WTC11 (cell line): ENCODE results near the gene VPS25. TPM values are rescaled to one million over a fixed set of nuclear protein-coding genes. Genes with fewer than 3 reads are reported as not detected.

Source experiments
- ATAC-seq: fragments of 200-7000 bp; cut with Tn5 transposase; 2 replicates; pipeline ENCODE4 v1.10.0; 2021; ENCODE audit warnings: mild to moderate bottlenecking, moderate library complexity
- CTCF ChIA-PET: fragments of 300-600 bp; sonication (Branson Sonifier 250); formaldehyde crosslinking; loops from one replicate; lab custom pipeline; 2021; ENCODE audit warnings: antibody characterized with exemption; lab: Charles Lee
- POLR2A ChIA-PET: fragments of 350-600 bp; sonication (Branson Sonifier 250); formaldehyde crosslinking; loops from one replicate; lab custom pipeline; 2021; ENCODE audit warnings: antibody characterized with exemption; lab: Charles Lee
- DNase-seq: peaks from one replicate; pipeline ENCODE4 v3.0.0; 2021; ENCODE audit warnings: low spot score
- H3K27ac Mint-ChIP-seq: 2 replicates; pipeline ENCODE4 v1.8.0; 2021; ENCODE audit warnings: mixed read lengths
- H3K27me3 Mint-ChIP-seq: 2 replicates; pipeline ENCODE4 v1.8.0; 2021; ENCODE audit warnings: low read depth, mild to moderate bottlenecking, moderate library complexity, mixed read lengths
- H3K36me3 Mint-ChIP-seq: 2 replicates; pipeline ENCODE4 v1.8.0; 2021; ENCODE audit warnings: mixed read lengths
- H3K4me1 Mint-ChIP-seq: 2 replicates; pipeline ENCODE4 v1.8.0; 2022; ENCODE audit warnings: mixed read lengths
- H3K4me3 Mint-ChIP-seq: 2 replicates; pipeline ENCODE4 v1.8.0; 2021; ENCODE audit warnings: mild to moderate bottlenecking, moderate library complexity, mixed read lengths
- H3K9me3 Mint-ChIP-seq: 2 replicates; pipeline ENCODE4 v1.8.0; 2021; ENCODE audit warnings: mixed read lengths
- ARID4B ChIP-seq: sonication (generic); formaldehyde crosslinking; IDR thresholded peaks from 2 replicates; pipeline ENCODE4 v1.8.0; 2023; ENCODE audit warnings: missing genetic modification reagents, mild to moderate bottlenecking, borderline replicate concordance
- ATF2 ChIP-seq: sonication (generic); formaldehyde crosslinking; IDR thresholded peaks from 2 replicates; pipeline ENCODE4 v1.8.1; 2022; ENCODE audit warnings: low read depth, missing genetic modification reagents, borderline replicate concordance
- CDX4 ChIP-seq: fragments of 250-450 bp; sonication (Bioruptor Pico); IDR thresholded peaks from 2 replicates; pipeline ENCODE4 v1.9.0; 2021; ENCODE audit warnings: moderate library complexity, mild to moderate bottlenecking, inconsistent platforms, borderline replicate concordance
- CTCF ChIP-seq: fragments of 200-600 bp; IDR thresholded peaks from 2 replicates; pipeline ENCODE4 v1.8.0; 2022; ENCODE audit warnings: antibody characterized with exemption
- ESRRA ChIP-seq: sonication (generic); formaldehyde crosslinking; IDR thresholded peaks from 2 replicates; pipeline ENCODE4 v1.8.1; 2022; ENCODE audit warnings: mild to moderate bottlenecking, missing genetic modification reagents, borderline replicate concordance
- FOXP1 ChIP-seq: sonication (generic); formaldehyde crosslinking; IDR thresholded peaks from 2 replicates; pipeline ENCODE4 v1.8.0; 2022; ENCODE audit warnings: missing genetic modification reagents, mild to moderate bottlenecking, moderate library complexity, borderline replicate concordance
- GABPB1 ChIP-seq: sonication (generic); formaldehyde crosslinking; IDR thresholded peaks from 2 replicates; pipeline ENCODE4 v1.8.1; 2023; ENCODE audit warnings: mild to moderate bottlenecking, missing genetic modification reagents
- MAX ChIP-seq: sonication (generic); formaldehyde crosslinking; IDR thresholded peaks from 2 replicates; pipeline ENCODE4 v1.8.0; 2022; ENCODE audit warnings: mild to moderate bottlenecking, missing genetic modification reagents
- PRDM15 ChIP-seq: sonication (generic); formaldehyde crosslinking; IDR thresholded peaks from 2 replicates; pipeline ENCODE4 v1.8.0; 2022; ENCODE audit warnings: missing genetic modification reagents
- SP1 ChIP-seq: sonication (generic); formaldehyde crosslinking; conservative IDR thresholded peaks from 2 replicates; pipeline ENCODE4 v1.8.1; 2022; ENCODE audit warnings: missing genetic modification reagents
- TCF7 ChIP-seq: sonication (generic); formaldehyde crosslinking; IDR thresholded peaks from 2 replicates; pipeline ENCODE4 v1.8.0; 2022; ENCODE audit warnings: mild to moderate bottlenecking, low read depth, missing genetic modification reagents, moderate library complexity
- USF1 ChIP-seq: sonication (generic); formaldehyde crosslinking; IDR thresholded peaks from 2 replicates; pipeline ENCODE4 v1.8.0; 2022; ENCODE audit warnings: mild to moderate bottlenecking, missing genetic modification reagents
- ZMAT4 ChIP-seq: fragments of 250-450 bp; sonication (Bioruptor Pico); IDR thresholded peaks from 2 replicates; pipeline ENCODE4 v1.9.0; 2021; ENCODE audit warnings: mild to moderate bottlenecking
- ZNF416 ChIP-seq: fragments of 250-450 bp; sonication (Bioruptor Pico); IDR thresholded peaks from 2 replicates; pipeline ENCODE4 v1.9.0; 2021; ENCODE audit warnings: mild to moderate bottlenecking, inconsistent platforms
- total RNA-seq: library from RNA; stranded (reverse); gene quantifications from 3 replicates; pipeline ENCODE4 v1.2.3, GENCODE V29; 2021

The VPS25 gene
- total RNA-seq, 1 experiment from 2014 or later, result 98.6 TPM

- TF ChIP-seq ATF2 (CRISPR knock-in tag), result no peak
- no peak for TF ChIP-seq PRDM15
- TF ChIP-seq ESRRA (CRISPR knock-in tag), result no peak
- TF ChIP-seq CDX4 (CRISPR knock-in tag), result no peak
- no peak for TF ChIP-seq ARID4B (CRISPR knock-in tag)
- no peak for TF ChIP-seq CTCF
Observed at GRCh38 chr17:42779304-42779935, 6.2 kb downstream of the VPS25 start (continued).

- peaks cover 41% of the 10 kb centered on the region for H3K27me3 Mint-ChIP-seq
- CTCF ChIA-PET, result interaction anchor here (0.9 to 4.5 kb wide), 8 partner anchors 17 to 202 kb away, joined by 3 to 39 read pairs (median 7); partner anchors contain the start of genes BECN1, CCR10 and RAMP2
- ATAC-seq (peak; percentile 71), DNase-seq (peak; percentile 66)
- POLR2A ChIA-PET, result interaction anchor here (0.7 to 1.5 kb wide), 3 partner anchors 18 to 58 kb away, joined by 3 to 7 read pairs (median 3); partner anchors contain the start of genes BECN1 and COA3
- H3K4me1 Mint-ChIP-seq, result peaks cover 20% of the 10 kb centered on the region
- H3K27ac Mint-ChIP-seq, result peak within 1 kb of the TSS; percentile 54
- peaks cover 26% of the 10 kb centered on the region for H3K36me3 Mint-ChIP-seq
- no peaks in the 10 kb centered on the region for H3K9me3 Mint-ChIP-seq
- H3K4me3 Mint-ChIP-seq, result peak within 1 kb of the TSS; percentile 70
- TF ChIP-seq ZMAT4 (CRISPR knock-in tag), result peak; percentile 50; the same call in 1 of the 2 replicates
- 0 out of 2 replicates have a peak, but pooled peaks have one; percentile 16 for TF ChIP-seq MAX (CRISPR knock-in tag)
- TF ChIP-seq GABPB1, result peak; percentile 36; the same call in 1 of the 2 replicates
- TF ChIP-seq ZNF416 (CRISPR knock-in tag), result peak; percentile 60; the same call in 1 of the 2 replicates
- TF ChIP-seq FOXP1 (CRISPR knock-in tag), result peak; percentile 18; the same call in 1 of the 2 replicates
- no peak for TF ChIP-seq USF1
- TF ChIP-seq TCF7 (CRISPR knock-in tag), result no peak
- TF ChIP-seq SP1, result peak; percentile 57
- TF ChIP-seq CDX4 (CRISPR knock-in tag), result no peak
Observed at GRCh38 chr17:42779936-42780850, 6.9 kb downstream of the VPS25 start, which contains the start of gene WNK4. Gene WNK4, plus strand, starts transcription at chr17:42780610. Its CDS starts 89 bp downstream, at chr17:42780699.
